Esophagus (tissue), 2 donors: ENCODE data around the gene PLEKHG5. TPM values are rescaled to one million over a fixed set of nuclear protein-coding genes. Genes with fewer than 3 reads are reported as not detected.

Experiments used
- H3K27ac ChIP-seq, 2 donors: one replicate each; pipeline ENCODE4 v1.5.1; 2013; ENCODE audit warnings: low read depth in 2 of 2, mild to moderate bottlenecking in 2 of 2, inconsistent platforms in 1 of 2, low read length in 1 of 2, moderate library complexity in 1 of 2
- H3K27me3 ChIP-seq, 2 donors: one replicate each; pipeline ENCODE4 v1.6.1; 2013; ENCODE audit warnings: low read length in 2 of 2, control low read depth in 1 of 2, mild to moderate bottlenecking in 1 of 2; ENCODE audit not compliant: insufficient read depth in 2 of 2, control insufficient read depth in 1 of 2
- H3K36me3 ChIP-seq, 2 donors: one replicate each; pipeline ENCODE4 v1.6.1; 2013; ENCODE audit warnings: low read length in 1 of 2; ENCODE audit not compliant: control insufficient read depth in 2 of 2, insufficient read depth in 2 of 2
- H3K4me1 ChIP-seq, 2 donors: one replicate each; pipeline ENCODE4 v1.6.1; 2013; ENCODE audit warnings: low read length in 1 of 2; ENCODE audit not compliant: control insufficient read depth in 2 of 2, insufficient read depth in 2 of 2
- H3K4me3 ChIP-seq, 2 donors: one replicate each; pipeline ENCODE4 v1.5.1; 2013; ENCODE audit warnings: low read length in 2 of 2, mild to moderate bottlenecking in 2 of 2, low read depth in 1 of 2, moderate library complexity in 1 of 2
- H3K9me3 ChIP-seq, 2 donors: one replicate each; pipeline ENCODE4 v1.6.1; 2013; ENCODE audit warnings: mild to moderate bottlenecking in 2 of 2, low read depth in 1 of 2, low read length in 1 of 2, moderate library complexity in 1 of 2; ENCODE audit not compliant: control insufficient read depth in 2 of 2, insufficient read depth in 1 of 2
- WGBS, 2 donors: extraction: QIAGEN DNeasy Blood & Tissue Kit; methylation state at CpG; one replicate each; pipeline ENCODE4 v1.1.7; 2013; 5-methylcytosine and 5-hydroxymethylcytosine counted together
- polyA plus RNA-seq, 2 donors: library from polyadenylated mRNA; stranded (reverse); fragments of 200-250 nt; gene quantifications; one replicate each; pipeline ENCODE4 v1.2.3, GENCODE V29; 2013
- donor health status: healthy with polysubstance abuse.
- donor health status: Bipolar disorder and iron deficiency.

Gene PLEKHG5
- polyA plus RNA-seq, 2 donors = 18.5 to 28.0 TPM

- 84 to 87% methylated on average over 16 of the region's 16 CpGs for WGBS, 2 donors
- Histone ChIP-seq H3K36me3 (no peaks in the 10 kb centered on the region), H3K4me3 (no peak overlapping the region), H3K27me3 (no peaks in the 10 kb centered on the region), H3K9me3 (no peaks in the 10 kb centered on the region), H3K27ac (no peak overlapping the region), H3K4me1 (no peaks in the 10 kb centered on the region)
These were observed 20.2 kb upstream of the PLEKHG5 start for GRCh38 chr1:6511561-6512244.

GRCh38 chr1:6511056-6511455 lies 19.6 kb upstream of the PLEKHG5 start:
- WGBS, 2 donors = 81 to 83% methylated on average over 6 of the region's 6 CpGs
- no peaks in the 10 kb centered on the region for H3K4me1 ChIP-seq
- H3K9me3 ChIP-seq = no peaks in the 10 kb centered on the region

GRCh38 chr1:6510493-6510892 lies 19.0 kb upstream of the PLEKHG5 start:
- Histone ChIP-seq H3K4me3 (no peak overlapping the region), H3K4me1 (no peaks in the 10 kb centered on the region), H3K27ac (no peak overlapping the region), H3K27me3 (no peaks in the 10 kb centered on the region), H3K36me3 (no peaks in the 10 kb centered on the region), H3K9me3 (no peaks in the 10 kb centered on the region)
- WGBS, 2 donors = 79 to 87% methylated on average over 6 of the region's 6 CpGs

More at GRCh38 chr1:6511056-6511455, 19.6 kb upstream of the PLEKHG5 start:
- Histone ChIP-seq H3K36me3 (no peaks in the 10 kb centered on the region), H3K4me3 (no peak overlapping the region), H3K27ac (no peak overlapping the region), H3K27me3 (no peaks in the 10 kb centered on the region)

- 80 to 81% methylated on average over 10 of the region's 10 CpGs for WGBS, 2 donors
These were observed 18.4 kb upstream of the PLEKHG5 start for GRCh38 chr1:6509919-6510291.

GRCh38 chr1:6509220-6509918 lies 17.9 kb upstream of the PLEKHG5 start:
- 72 to 74% methylated on average over 20 of the region's 20 CpGs for WGBS, 2 donors
- no peaks in the 10 kb centered on the region for H3K27me3 ChIP-seq
- no peak overlapping the region for H3K4me3 ChIP-seq
- H3K4me1 ChIP-seq = no peaks in the 10 kb centered on the region
- H3K36me3 ChIP-seq = no peaks in the 10 kb centered on the region
- no peak overlapping the region for H3K27ac ChIP-seq
- H3K9me3 ChIP-seq = no peaks in the 10 kb centered on the region

More at GRCh38 chr1:6509919-6510291, 18.4 kb upstream of the PLEKHG5 start:
- H3K36me3 ChIP-seq = no peaks in the 10 kb centered on the region
- no peak overlapping the region for H3K27ac ChIP-seq
- H3K4me3 ChIP-seq = no peak overlapping the region
- no peaks in the 10 kb centered on the region for H3K4me1 ChIP-seq
- H3K27me3 ChIP-seq = no peaks in the 10 kb centered on the region
- no peaks in the 10 kb centered on the region for H3K9me3 ChIP-seq

- 89 to 91% methylated on average over 11 of the region's 11 CpGs for WGBS, 2 donors
- Histone ChIP-seq H3K4me3 (no peak overlapping the region), H3K36me3 (no peaks in the 10 kb centered on the region), H3K27me3 (no peaks in the 10 kb centered on the region), H3K9me3 (no peaks in the 10 kb centered on the region), H3K4me1 (no peaks in the 10 kb centered on the region), H3K27ac (no peak overlapping the region)
These were observed 17.3 kb upstream of the PLEKHG5 start for GRCh38 chr1:6508816-6509189.

GRCh38 chr1:6508154-6508815 lies 16.8 kb upstream of the PLEKHG5 start:
- no peaks in the 10 kb centered on the region for H3K4me1 ChIP-seq
- no peak overlapping the region for H3K27ac ChIP-seq
- H3K36me3 ChIP-seq = no peaks in the 10 kb centered on the region
- no peak overlapping the region for H3K4me3 ChIP-seq
- H3K9me3 ChIP-seq = no peaks in the 10 kb centered on the region
- WGBS, 2 donors = 83 to 86% methylated on average over 18 of the region's 18 CpGs
- no peaks in the 10 kb centered on the region for H3K27me3 ChIP-seq

GRCh38 chr1:6507461-6507911 lies 16.0 kb upstream of the PLEKHG5 start:
- Histone ChIP-seq H3K4me3 (no peak overlapping the region), H3K27me3 (no peaks in the 10 kb centered on the region), H3K27ac (no peak overlapping the region), H3K9me3 (no peaks in the 10 kb centered on the region), H3K36me3 (no peaks in the 10 kb centered on the region), H3K4me1 (no peaks in the 10 kb centered on the region)
- 73 to 80% methylated on average over 12 of the region's 12 CpGs for WGBS, 2 donors

GRCh38 chr1:6507037-6507428 lies 15.6 kb upstream of the PLEKHG5 start:
- 68 to 77% methylated on average over 7 of the region's 7 CpGs for WGBS, 2 donors
- H3K36me3 ChIP-seq = no peaks in the 10 kb centered on the region
- no peaks in the 10 kb centered on the region for H3K27me3 ChIP-seq
- no peaks in the 10 kb centered on the region for H3K4me1 ChIP-seq
- H3K4me3 ChIP-seq = no peak overlapping the region
- no peaks in the 10 kb centered on the region for H3K9me3 ChIP-seq
- H3K27ac ChIP-seq = no peak overlapping the region
